HG03108 (cell line): Measurements from ENCODE around the gene BARX1.
"Not testable (repeated sequence)": the region's sequence is repeated elsewhere in the genome, so short reads cannot be mapped to it uniquely, and the experiment has no call there.

Experiments
- ATAC-seq: cut with Tn5 transposase; IDR thresholded peaks from one replicate; pipeline ENCODE4 v1.9.1; 2021; ENCODE audit warnings: moderate library complexity; ENCODE audit not compliant: unreplicated experiment

BARX1 gene

GRCh38 chr9:93952784-93953495, 2.2 kb downstream of the BARX1 start:
- no peak for ATAC-seq

GRCh38 chr9:93952119-93952783, 2.9 kb downstream of the BARX1 start:
- ATAC-seq, result no peak

DNA sequence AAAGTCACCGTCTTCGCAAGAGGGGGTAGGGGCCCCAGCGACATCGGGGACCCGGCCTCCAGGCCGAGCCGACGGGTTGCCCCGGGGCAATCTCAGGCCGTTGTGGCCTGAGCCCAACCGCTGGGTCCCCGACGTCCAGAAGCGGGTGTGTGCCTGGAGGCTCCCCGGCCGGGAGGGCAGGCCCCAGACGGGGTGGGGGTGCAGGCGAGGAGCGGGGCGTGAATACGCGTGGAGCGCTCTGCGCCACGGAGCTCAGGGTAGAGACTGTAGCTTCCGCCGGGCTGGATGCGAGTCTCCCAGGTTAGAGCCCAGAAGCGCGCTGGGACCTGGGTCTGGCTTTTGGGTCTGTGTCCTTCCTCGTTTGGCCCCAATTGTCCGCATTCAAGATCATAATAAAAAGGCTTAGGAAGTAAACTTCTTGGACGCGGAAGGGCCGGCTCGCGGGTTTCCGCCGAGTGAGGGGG, 3.5 kb downstream of the BARX1 start:
- no peak for ATAC-seq

- ATAC-seq, result no peak
These were observed 4.2 kb downstream of the BARX1 start for GRCh38 chr9:93950619-93951601.

DNA sequence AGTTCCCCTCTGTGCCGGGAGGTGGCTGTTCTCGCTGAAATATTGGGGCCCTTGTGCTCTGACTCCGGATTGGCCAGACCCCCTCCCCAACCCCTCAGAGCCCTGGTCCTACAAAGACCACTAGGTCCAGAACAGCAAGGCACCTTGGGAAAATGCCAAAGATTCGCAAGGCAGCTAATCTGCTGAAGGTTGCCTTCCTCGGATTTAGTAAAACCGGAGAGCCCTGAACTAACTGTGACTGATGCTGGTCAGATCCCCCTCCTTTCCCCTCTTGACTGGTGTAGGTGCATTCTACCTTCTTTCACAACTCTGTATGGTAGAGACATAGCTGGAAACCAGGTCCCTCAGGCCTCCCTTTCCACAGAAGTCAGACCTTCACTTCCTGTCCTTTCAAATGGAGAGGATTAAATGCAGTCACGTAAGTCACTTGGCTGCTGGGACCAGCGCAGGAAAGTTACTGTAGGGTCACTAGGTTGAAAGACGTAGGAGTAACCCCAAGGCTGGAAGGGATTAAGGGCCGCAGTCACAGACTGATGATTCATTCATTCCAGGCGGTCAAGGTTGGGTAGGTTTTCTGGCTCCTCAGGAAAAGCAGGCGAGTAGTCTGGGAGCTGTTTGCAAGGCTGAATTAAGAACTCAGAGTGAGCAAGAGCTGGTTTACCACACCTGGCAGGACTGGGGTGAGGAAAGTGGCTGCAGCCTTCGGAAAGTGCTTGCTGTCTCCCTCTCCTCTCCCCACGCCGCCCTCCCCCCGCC, 5.3 kb downstream of the BARX1 start:
- no peak for ATAC-seq

GRCh38 chr9:93949073-93949693, 6.0 kb downstream of the BARX1 start:
- ATAC-seq, result no peak

DNA sequence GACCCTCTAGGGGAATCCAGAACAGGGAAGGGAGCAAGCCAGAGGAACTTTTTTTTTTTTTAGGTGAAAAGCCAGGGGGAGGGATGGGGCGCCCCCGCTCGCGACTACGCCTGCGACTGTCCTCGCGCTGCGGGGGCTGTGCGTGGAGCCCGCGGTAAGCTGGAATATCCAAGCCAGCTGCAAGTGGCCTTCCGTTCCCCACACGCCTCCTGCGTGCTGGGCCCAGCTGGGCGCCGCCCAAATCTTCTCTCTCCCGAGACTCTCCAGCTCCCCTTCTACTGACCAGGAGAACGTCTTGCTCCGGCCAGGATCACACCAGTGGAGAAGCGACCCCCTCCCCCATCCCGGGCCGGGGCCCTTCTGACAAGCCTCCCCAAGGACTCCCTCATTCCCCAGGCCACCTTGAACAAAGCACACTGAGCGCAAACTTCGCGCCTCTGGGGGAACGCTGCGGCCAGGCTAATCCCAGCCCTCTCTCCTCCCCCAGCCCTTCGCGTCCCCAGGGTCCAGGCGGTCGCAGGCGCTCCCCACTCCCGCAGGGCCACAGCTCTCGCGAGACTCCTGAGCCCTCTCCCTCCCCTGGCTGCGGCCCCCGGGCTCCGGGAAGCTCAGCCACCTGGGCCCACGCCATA, 6.6 kb downstream of the BARX1 start:
- no peak for ATAC-seq

- ATAC-seq, result no peak
These were observed 7.6 kb downstream of the BARX1 start for GRCh38 chr9:93947409-93948070.

- ATAC-seq, result no peak
These were observed 8.8 kb downstream of the BARX1 start for GRCh38 chr9:93946338-93946712.

- ATAC-seq, result no peak
These were observed 9.5 kb downstream of the BARX1 start for GRCh38 chr9:93945400-93946337.

DNA sequence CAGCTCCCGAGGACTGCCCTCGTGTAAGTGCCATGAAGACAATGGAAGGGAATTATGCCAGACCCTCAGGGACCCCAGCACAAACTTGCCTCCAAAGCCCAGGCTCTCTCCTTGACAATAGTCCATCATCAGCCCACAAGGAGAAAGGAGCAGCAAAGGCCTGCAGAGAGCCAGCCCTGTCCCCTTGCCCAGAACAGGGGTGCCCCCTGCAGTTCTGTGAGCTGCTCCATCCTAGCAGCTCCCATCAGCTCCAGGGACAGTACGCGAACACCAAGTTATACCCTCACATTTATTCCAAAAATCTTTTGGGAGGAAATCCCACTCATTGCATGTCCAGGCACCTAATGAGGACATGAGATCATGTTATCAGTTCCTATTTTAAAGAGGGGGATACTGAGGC, 11.1 kb downstream of the BARX1 start:
- no peak for ATAC-seq

DNA sequence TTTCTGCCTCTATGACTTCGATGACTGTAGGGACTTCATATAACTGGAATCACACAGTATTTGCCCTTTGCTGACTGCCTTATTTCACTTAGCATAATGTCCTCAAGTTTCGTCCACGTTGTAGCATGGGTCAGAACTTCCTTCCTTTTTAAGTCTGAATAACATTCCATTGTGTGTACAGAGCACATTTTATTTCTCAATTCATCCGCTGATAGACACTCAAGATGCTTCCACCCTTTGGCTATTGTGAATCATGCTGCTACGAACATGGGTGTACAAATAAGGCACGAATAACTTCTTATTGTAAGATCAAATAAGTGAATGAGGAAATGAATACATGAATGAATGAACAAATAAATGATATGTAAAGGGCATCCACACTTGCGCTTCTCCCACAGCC, 13.0 kb downstream of the BARX1 start:
- no peak for ATAC-seq

DNA sequence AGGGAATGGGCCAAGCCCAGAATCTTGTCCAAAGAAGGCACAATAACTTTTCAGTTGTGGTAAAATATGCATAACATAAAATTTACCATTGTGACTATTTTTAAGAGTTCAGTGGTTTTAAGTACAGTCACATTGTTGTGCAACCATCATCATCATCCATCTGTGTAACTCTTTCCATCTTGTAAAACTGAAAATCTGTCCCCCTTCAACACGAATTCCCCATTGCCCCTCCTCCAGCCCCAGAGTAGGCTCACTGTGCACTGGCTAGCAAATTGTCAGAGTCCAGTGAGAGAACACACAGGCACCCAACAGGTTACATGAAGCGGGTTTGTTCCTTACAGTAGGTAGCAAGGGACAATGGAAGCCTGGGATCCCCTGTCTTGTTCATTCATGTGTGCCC, 13.7 kb downstream of the BARX1 start:
- ATAC-seq, result no peak

- no peak for ATAC-seq
These were observed 14.2 kb downstream of the BARX1 start for GRCh38 chr9:93940951-93941350.

- ATAC-seq, result not testable (repeated sequence)
These were observed 15.6 kb downstream of the BARX1 start for GRCh38 chr9:93939589-93939988.

DNA sequence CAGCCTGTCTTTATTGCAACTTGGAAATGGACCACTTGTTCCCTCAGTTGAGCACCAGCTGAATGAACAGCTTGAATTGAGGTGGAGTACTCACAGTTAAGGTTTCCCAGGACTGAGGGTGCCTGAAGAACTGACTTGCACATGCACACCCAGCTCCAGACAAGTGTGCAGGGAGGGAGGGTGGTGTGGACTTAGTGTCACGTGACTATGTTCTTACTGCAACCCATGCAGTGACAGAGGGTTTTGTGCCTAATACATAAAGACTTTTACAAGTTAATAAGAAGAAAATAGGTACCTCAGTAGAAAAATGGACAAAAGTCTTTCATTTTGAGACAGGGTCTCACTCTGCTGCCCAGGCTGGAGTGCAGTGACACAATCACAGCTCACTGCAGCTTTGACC, 18.0 kb downstream of the BARX1 start:
- ATAC-seq, result no peak

- ATAC-seq, result no peak
These were observed 23.2 kb downstream of the BARX1 start for GRCh38 chr9:93931905-93932304.

DNA sequence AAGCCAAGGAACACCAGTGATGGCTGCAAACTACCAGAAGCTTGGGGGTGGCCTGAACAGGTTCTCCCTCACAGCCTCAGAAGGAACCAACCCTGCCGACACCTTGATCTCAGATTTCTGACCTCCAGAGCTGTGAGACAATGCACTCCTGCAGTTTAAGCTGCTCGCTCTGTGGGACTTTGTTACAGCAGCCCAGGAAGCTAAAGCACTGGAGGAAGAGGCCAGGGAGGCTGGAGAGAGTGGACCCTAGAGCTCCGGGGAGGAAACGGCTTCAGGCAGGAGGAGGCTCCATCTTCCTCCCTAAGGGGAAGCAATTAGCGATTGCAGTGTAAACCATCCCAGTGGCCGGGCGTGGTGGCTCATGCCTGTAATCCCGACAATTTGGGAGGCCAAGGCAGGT, 25.1 kb downstream of the BARX1 start:
- no peak for ATAC-seq
